ENCODE data around the gene TFB1M.

GRCh38 chr6:155235087-155235486 lies 79.2 kb downstream of the TFB1M start:
- TF ChIP-seq, protein P1, sequence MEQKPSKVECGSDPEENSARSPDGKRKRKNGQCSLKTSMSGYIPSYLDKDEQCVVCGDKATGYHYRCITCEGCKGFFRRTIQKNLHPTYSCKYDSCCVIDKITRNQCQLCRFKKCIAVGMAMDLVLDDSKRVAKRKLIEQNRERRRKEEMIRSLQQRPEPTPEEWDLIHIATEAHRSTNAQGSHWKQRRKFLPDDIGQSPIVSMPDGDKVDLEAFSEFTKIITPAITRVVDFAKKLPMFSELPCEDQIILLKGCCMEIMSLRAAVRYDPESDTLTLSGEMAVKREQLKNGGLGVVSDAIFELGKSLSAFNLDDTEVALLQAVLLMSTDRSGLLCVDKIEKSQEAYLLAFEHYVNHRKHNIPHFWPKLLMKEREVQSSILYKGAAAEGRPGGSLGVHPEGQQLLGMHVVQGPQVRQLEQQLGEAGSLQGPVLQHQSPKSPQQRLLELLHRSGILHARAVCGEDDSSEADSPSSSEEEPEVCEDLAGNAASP (IDR thresholded peaks at IDR 0.05) = no peak
- no peak for TF ChIP-seq MXI1 (IDR thresholded peaks at IDR 0.05; ENCODE audit: low read depth, low read length)
- TF ChIP-seq CTCF (IDR thresholded peaks at IDR 0.05 in 2 of 3, conservative IDR thresholded peaks at IDR 0.05 in 1 of 3; ENCODE audit: insufficient read depth in 2 of 3, low read depth in 1 of 3, low read length in 3 of 3) = no peak
- TF ChIP-seq CHD2 (IDR thresholded peaks at IDR 0.05; ENCODE audit: low read depth, low read length) = no peak
- TF ChIP-seq CBFA2T2 (conservative IDR thresholded peaks at IDR 0.05) = no peak
- TF ChIP-seq TAF1 (IDR thresholded peaks at IDR 0.05; ENCODE audit: control insufficient read depth, extremely low read depth, insufficient read depth, low read length, severe bottlenecking) = no peak
